GM12878 (cell line): ENCODE results near the gene NOL7. TPM values are rescaled to one million over a fixed set of nuclear protein-coding genes. Genes with fewer than 3 reads are reported as not detected.

Experiments used
- ATAC-seq: fragments of 200-7000 bp; cut with Tn5 transposase; 3 replicates; pipeline ENCODE4 v1.9.1; 2020; ENCODE audit warnings: mild to moderate bottlenecking, moderate library complexity
- BruUV-seq: library from RNA; stranded (reverse); fragments of 400-500 nt; replicated peaks from 2 replicates; lab custom pipeline; 2021; lab: Mats Ljungman, UMichigan
- CTCF ChIA-PET: fragments of 300-600 bp; sonication (Branson Sonifier 250); formaldehyde crosslinking; extraction: SDS; loops from one replicate; lab custom pipeline; 2021; ENCODE audit warnings: inconsistent platforms; lab: Yijun Ruan, JAX
- POLR2A ChIA-PET: fragments of 350-600 bp; formaldehyde crosslinking; extraction: SDS; loops from one replicate; lab custom pipeline; 2021; ENCODE audit warnings: inconsistent platforms; lab: Charles Lee
- RAD21 ChIA-PET: fragments of 300-600 bp; sonication (Branson Sonifier 250); formaldehyde crosslinking; loops from one replicate; lab custom pipeline; 2023; ENCODE audit warnings: antibody characterized with exemption; ENCODE audit not compliant: unreplicated experiment; lab: Charles Lee
- SMC1A ChIA-PET: fragments of 300-600 bp; sonication (Branson Sonifier 250); formaldehyde crosslinking; loops from one replicate; lab custom pipeline; 2023; ENCODE audit not compliant: unreplicated experiment, uncharacterized antibody; lab: Charles Lee
- DNase-seq: peaks from one replicate; pipeline ENCODE4 v3.0.0-alpha.2; 2011; ENCODE audit warnings: low read depth, low spot score
- FAIRE-seq: peaks from 3 replicates; lab custom pipeline; 2011; peaks lifted over from hg19 to GRCh38; lab: Jason Lieb, UNC
- H2AFZ ChIP-seq: 2 replicates; pipeline ENCODE4 v1.6.0; 2011; ENCODE audit warnings: low read depth, low read length, control low read depth; ENCODE audit not compliant: control insufficient read depth
- H3K27ac ChIP-seq: 2 replicates; pipeline ENCODE4 v1.5.1; 2011; ENCODE audit warnings: control low read depth; ENCODE audit not compliant: control insufficient read depth, insufficient read depth
- H3K27me3 ChIP-seq, 2 experiments: replicated peaks in 1 of 2; 2 replicates each; pipeline versions ENCODE4 v1.6.0 to v1.6.1; 2011; ENCODE audit warnings: low read length in 1 of 2; ENCODE audit not compliant: control insufficient read depth in 2 of 2, insufficient read depth in 2 of 2
- H3K36me3 ChIP-seq, 2 experiments: 2 replicates each; pipeline ENCODE4 v1.5.1; 2011; ENCODE audit warnings: low read length in 1 of 2; ENCODE audit not compliant: control insufficient read depth in 2 of 2, insufficient read depth in 2 of 2
- H3K4me1 ChIP-seq: 2 replicates; pipeline ENCODE4 v1.6.1; 2011; ENCODE audit warnings: mild to moderate bottlenecking, low read length, moderate library complexity, mixed read lengths; ENCODE audit not compliant: control insufficient read depth, insufficient read depth
- H3K4me2 ChIP-seq: 2 replicates; pipeline ENCODE4 v1.6.0; 2011; ENCODE audit warnings: control low read depth; ENCODE audit not compliant: control insufficient read depth, insufficient read depth
- H3K4me3 ChIP-seq: fragments of 200-600 bp; sonication (generic); 2 replicates; pipeline ENCODE4 v1.5.1; 2016
- H3K79me2 ChIP-seq: 2 replicates; pipeline ENCODE4 v1.6.0; 2011; ENCODE audit warnings: low read length; ENCODE audit not compliant: control insufficient read depth, insufficient read depth
- H3K9ac ChIP-seq: 2 replicates; pipeline ENCODE4 v1.8.0; 2011; ENCODE audit warnings: low read length, control low read depth, mixed read lengths; ENCODE audit not compliant: control insufficient read depth, insufficient read depth
- H3K9me3 ChIP-seq: replicated peaks from 3 replicates; pipeline ENCODE4 v1.5.1; 2011; ENCODE audit warnings: mild to moderate bottlenecking, low read length; ENCODE audit not compliant: control insufficient read depth, insufficient read depth
- H4K20me1 ChIP-seq: 2 replicates; pipeline ENCODE4 v1.6.0; 2011; ENCODE audit not compliant: control insufficient read depth, insufficient read depth
- BCL11A ChIP-seq: IDR thresholded peaks from 2 replicates; pipeline ENCODE4 v1.6.1; 2011; ENCODE audit warnings: low read depth, low read length
- EP300 ChIP-seq, 2 experiments: fragments of 150-350 bp in 1 of 2; IDR thresholded peaks; 2 replicates each; pipeline ENCODE4 v1.6.1; 2011 to 2012; ENCODE audit warnings: low read depth in 2 of 2, low read length in 2 of 2, borderline replicate concordance in 1 of 2, improper control_type of control experiment in 1 of 2, inconsistent platforms in 1 of 2; ENCODE audit not compliant: control insufficient read depth in 1 of 2
- ESRRA ChIP-seq: IDR thresholded peaks from 2 replicates; pipeline ENCODE4 v1.6.1; 2012; ENCODE audit warnings: mild to moderate bottlenecking, low read length, improper control_type of control experiment
- IKZF2 ChIP-seq, 2 experiments: fragments of 450-650 bp; IDR thresholded peaks; 2 replicates each; pipeline ENCODE4 v1.6.1; 2017; ENCODE audit warnings: mild to moderate bottlenecking in 2 of 2, moderate library complexity in 2 of 2
- NR2F1 ChIP-seq: fragments of 450-650 bp; conservative IDR thresholded peaks from 2 replicates; pipeline ENCODE4 v1.6.1; 2017; ENCODE audit warnings: mild to moderate bottlenecking
- POLR2A ChIP-seq: IDR thresholded peaks from 2 replicates; pipeline ENCODE4 v1.6.1; 2011; ENCODE audit warnings: low read depth, mild to moderate bottlenecking, low read length
- RFX5 ChIP-seq: IDR thresholded peaks from 2 replicates; pipeline ENCODE4 v1.6.1; 2011; ENCODE audit warnings: low read depth, low read length, improper control_type of control experiment
- SUPT20H ChIP-seq: IDR thresholded peaks from 2 replicates; pipeline ENCODE4 v1.6.1; 2011; ENCODE audit warnings: low read depth, mild to moderate bottlenecking, low read length, moderate library complexity, borderline replicate concordance; ENCODE audit not compliant: control insufficient read depth
- TBL1XR1 ChIP-seq: IDR thresholded peaks from 2 replicates; pipeline ENCODE4 v1.6.1; 2012; ENCODE audit warnings: low read depth, low read length, improper control_type of control experiment
- WGBS: methylation state at CpG from one replicate; pipeline ENCODE4 v1.1.6; 2016; ENCODE audit warnings: low lambda C conversion rate; ENCODE audit not compliant: insufficient replicate concordance, insufficient coverage; ENCODE audit errors: missing lambda C conversion rate; 5-methylcytosine and 5-hydroxymethylcytosine counted together
- in situ Hi-C: fragments of 300-500 bp; cut with MboI; formaldehyde crosslinking; loops from 9 replicates; pipeline ENCODE4 v1.14.3; 2018; ENCODE audit warnings: mixed read lengths
- intact Hi-C: fragments of 100-400 bp; cut with micrococcal nuclease; formaldehyde crosslinking; loops from one replicate; pipeline ENCODE4 v1.14.2; 2022; ENCODE audit not compliant: unreplicated experiment
- polyA plus RNA-seq, 11 experiments: library from polyadenylated mRNA; depleted of rRNA in 4 of 11; unstranded in 6 of 11; stranded (reverse) in 5 of 11; fragments of >200 nt; fragmentation: Nextera tagmentation in 4 of 11; fragmentation: Illumina TruSeq in 1 of 11; extraction: Ambion mirVana in 4 of 11; extraction: Trizol in 1 of 11; gene quantifications; 1 replicate in 1 of 11; 2 replicates in 10 of 11; pipeline versions ENCODE4 v1.2.1 to v1.2.3, GENCODE V29; 2011 to 2016; ENCODE audit warnings: inconsistent platforms in 2 of 11, missing spikeins in 2 of 11, low read depth in 1 of 11
- total RNA-seq, 4 experiments: library from RNA; depleted of rRNA in 3 of 4; stranded (reverse); fragments of >200 nt in 3 of 4; fragmentation: Illumina TruSeq in 1 of 4; extraction: Trizol in 1 of 4; gene quantifications; 2 replicates each; pipeline versions ENCODE4 v1.2.1 to v1.2.3, GENCODE V29; 2013 to 2021
- TF ChIP-seq, protein P1 (sequence below): IDR thresholded peaks from 2 replicates; pipeline ENCODE4 v1.6.1; 2012; ENCODE audit warnings: low read depth, low read length, improper control_type of control experiment
- TF ChIP-seq, protein P2 (sequence below): IDR thresholded peaks from 2 replicates; pipeline ENCODE4 v1.6.1; 2012; ENCODE audit warnings: low read length, inconsistent platforms
- TF ChIP-seq, protein P3 (sequence below): fragments of 150-350 bp; IDR thresholded peaks from 2 replicates; pipeline ENCODE4 v1.6.1; 2016; ENCODE audit warnings: low read depth, low read length
- TF ChIP-seq, protein P4 (sequence below): fragments of 450-650 bp; IDR thresholded peaks from 2 replicates; pipeline ENCODE4 v1.6.1; 2017; ENCODE audit warnings: low read depth, mild to moderate bottlenecking, moderate library complexity
- TF ChIP-seq, protein P5 (sequence below): IDR thresholded peaks from 2 replicates; pipeline ENCODE4 v1.6.1; 2011; ENCODE audit warnings: mild to moderate bottlenecking, low read depth, low read length, moderate library complexity; ENCODE audit not compliant: insufficient replicate concordance

NOL7 gene
- total and polyA plus RNA-seq, 10 of the 15 experiments (the other 5 are each of a cell fraction or from before 2014, with no cell fraction given) = 12.2 to 222 (median 86.2) TPM

DNA sequence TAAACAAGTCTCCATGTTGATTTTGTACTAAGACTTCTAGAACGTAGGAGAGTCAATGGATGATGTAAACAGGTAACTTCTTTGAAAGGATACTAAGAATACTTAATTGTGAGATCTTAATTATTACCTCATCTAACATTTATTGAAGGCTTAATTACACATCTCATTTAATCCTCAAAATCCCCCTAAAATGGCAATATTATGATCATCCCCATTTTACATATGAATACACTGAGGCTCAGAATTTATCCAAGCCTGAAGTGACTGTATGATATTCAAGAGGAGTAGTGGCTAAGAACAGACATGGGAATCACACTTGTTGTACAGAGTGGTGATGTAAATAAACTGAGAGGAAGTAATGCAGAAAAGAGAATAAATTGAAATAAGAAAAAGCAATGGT lies 22.9 kb downstream of the NOL7 start:
- Histone ChIP-seq H3K4me1 (no peaks in the 10 kb centered on the region), H3K27ac (no peak overlapping the region), H3K36me3 (peaks cover 0 to 6% of the 10 kb centered on the region in 2 experiments; a peak in 2 of 4 replicates), H3K4me3 (no peak overlapping the region), H2AFZ (no peak overlapping the region), H3K79me2 (no peaks in the 10 kb centered on the region), H3K9ac (no peak overlapping the region), H4K20me1 (no peaks in the 10 kb centered on the region), H3K9me3 (no peaks in the 10 kb centered on the region), H3K27me3 (no peaks in the 10 kb centered on the region), H3K4me2 (no peak overlapping the region)
- ChIA-PET RAD21 (no interaction called here), SMC1A (no interaction called here), CTCF (interaction anchor here (1.1 kb wide), 1 partner anchor 13 kb away, joined by 3 read pairs; no protein-coding TSS in a partner anchor), POLR2A (no interaction called here)
- 96% methylated on average over 1 of the region's 1 CpG for WGBS
- in situ Hi-C loops = no loop called here
- no peak for FAIRE-seq
- no peak for DNase-seq
- ATAC-seq = no peak
- intact Hi-C loops = no loop called here
- BruUV-seq = no TSS peak
- no peak for TF ChIP-seq SUPT20H
- no peak for TF ChIP-seq NR2F1
- TF ChIP-seq TBL1XR1 = no peak
- no peak for TF ChIP-seq POLR2A
- TF ChIP-seq, protein P1, sequence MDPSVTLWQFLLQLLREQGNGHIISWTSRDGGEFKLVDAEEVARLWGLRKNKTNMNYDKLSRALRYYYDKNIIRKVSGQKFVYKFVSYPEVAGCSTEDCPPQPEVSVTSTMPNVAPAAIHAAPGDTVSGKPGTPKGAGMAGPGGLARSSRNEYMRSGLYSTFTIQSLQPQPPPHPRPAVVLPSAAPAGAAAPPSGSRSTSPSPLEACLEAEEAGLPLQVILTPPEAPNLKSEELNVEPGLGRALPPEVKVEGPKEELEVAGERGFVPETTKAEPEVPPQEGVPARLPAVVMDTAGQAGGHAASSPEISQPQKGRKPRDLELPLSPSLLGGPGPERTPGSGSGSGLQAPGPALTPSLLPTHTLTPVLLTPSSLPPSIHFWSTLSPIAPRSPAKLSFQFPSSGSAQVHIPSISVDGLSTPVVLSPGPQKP = no peak
- no peak for TF ChIP-seq IKZF2 (IDR thresholded peaks at IDR 0.05)
- no peak for TF ChIP-seq EP300 (IDR thresholded peaks at IDR 0.05; ENCODE audit: borderline replicate concordance in 1 of 2, control insufficient read depth in 1 of 2, low read depth in 2 of 2, low read length in 2 of 2)
- TF ChIP-seq, protein P2, sequence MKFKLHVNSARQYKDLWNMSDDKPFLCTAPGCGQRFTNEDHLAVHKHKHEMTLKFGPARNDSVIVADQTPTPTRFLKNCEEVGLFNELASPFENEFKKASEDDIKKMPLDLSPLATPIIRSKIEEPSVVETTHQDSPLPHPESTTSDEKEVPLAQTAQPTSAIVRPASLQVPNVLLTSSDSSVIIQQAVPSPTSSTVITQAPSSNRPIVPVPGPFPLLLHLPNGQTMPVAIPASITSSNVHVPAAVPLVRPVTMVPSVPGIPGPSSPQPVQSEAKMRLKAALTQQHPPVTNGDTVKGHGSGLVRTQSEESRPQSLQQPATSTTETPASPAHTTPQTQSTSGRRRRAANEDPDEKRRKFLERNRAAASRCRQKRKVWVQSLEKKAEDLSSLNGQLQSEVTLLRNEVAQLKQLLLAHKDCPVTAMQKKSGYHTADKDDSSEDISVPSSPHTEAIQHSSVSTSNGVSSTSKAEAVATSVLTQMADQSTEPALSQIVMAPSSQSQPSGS = no peak
- no peak for TF ChIP-seq RFX5
- TF ChIP-seq, protein P3, sequence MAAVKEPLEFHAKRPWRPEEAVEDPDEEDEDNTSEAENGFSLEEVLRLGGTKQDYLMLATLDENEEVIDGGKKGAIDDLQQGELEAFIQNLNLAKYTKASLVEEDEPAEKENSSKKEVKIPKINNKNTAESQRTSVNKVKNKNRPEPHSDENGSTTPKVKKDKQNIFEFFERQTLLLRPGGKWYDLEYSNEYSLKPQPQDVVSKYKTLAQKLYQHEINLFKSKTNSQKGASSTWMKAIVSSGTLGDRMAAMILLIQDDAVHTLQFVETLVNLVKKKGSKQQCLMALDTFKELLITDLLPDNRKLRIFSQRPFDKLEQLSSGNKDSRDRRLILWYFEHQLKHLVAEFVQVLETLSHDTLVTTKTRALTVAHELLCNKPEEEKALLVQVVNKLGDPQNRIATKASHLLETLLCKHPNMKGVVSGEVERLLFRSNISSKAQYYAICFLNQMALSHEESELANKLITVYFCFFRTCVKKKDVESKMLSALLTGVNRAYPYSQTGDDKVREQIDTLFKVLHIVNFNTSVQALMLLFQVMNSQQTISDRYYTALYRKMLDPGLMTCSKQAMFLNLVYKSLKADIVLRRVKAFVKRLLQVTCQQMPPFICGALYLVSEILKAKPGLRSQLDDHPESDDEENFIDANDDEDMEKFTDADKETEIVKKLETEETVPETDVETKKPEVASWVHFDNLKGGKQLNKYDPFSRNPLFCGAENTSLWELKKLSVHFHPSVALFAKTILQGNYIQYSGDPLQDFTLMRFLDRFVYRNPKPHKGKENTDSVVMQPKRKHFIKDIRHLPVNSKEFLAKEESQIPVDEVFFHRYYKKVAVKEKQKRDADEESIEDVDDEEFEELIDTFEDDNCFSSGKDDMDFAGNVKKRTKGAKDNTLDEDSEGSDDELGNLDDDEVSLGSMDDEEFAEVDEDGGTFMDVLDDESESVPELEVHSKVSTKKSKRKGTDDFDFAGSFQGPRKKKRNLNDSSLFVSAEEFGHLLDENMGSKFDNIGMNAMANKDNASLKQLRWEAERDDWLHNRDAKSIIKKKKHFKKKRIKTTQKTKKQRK = no peak
- TF ChIP-seq, protein P4, sequence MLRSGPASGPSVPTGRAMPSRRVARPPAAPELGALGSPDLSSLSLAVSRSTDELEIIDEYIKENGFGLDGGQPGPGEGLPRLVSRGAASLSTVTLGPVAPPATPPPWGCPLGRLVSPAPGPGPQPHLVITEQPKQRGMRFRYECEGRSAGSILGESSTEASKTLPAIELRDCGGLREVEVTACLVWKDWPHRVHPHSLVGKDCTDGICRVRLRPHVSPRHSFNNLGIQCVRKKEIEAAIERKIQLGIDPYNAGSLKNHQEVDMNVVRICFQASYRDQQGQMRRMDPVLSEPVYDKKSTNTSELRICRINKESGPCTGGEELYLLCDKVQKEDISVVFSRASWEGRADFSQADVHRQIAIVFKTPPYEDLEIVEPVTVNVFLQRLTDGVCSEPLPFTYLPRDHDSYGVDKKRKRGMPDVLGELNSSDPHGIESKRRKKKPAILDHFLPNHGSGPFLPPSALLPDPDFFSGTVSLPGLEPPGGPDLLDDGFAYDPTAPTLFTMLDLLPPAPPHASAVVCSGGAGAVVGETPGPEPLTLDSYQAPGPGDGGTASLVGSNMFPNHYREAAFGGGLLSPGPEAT = no peak
- no peak for TF ChIP-seq BCL11A
- TF ChIP-seq ESRRA = no peak
- TF ChIP-seq, protein P5, sequence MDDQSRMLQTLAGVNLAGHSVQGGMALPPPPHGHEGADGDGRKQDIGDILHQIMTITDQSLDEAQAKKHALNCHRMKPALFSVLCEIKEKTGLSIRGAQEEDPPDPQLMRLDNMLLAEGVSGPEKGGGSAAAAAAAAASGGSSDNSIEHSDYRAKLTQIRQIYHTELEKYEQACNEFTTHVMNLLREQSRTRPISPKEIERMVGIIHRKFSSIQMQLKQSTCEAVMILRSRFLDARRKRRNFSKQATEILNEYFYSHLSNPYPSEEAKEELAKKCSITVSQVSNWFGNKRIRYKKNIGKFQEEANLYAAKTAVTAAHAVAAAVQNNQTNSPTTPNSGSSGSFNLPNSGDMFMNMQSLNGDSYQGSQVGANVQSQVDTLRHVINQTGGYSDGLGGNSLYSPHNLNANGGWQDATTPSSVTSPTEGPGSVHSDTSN = no peak
- TF ChIP-seq, all 136 proteins: peak for 0
